Measurements from ENCODE around the gene SLAMF6.
"Not testable (repeated sequence)": the region's sequence is repeated elsewhere in the genome, so short reads cannot be mapped to it uniquely, and the experiment has no call there.

The SLAMF6 gene

GRCh38 chr1:160541622-160542302, 18.7 kb upstream of the SLAMF6 start:
- DNase-seq: no peak

- DNase-seq: no peak
Measured at GRCh38 chr1:160540859-160541233, 17.8 kb upstream of the SLAMF6 start.

- DNase-seq: peak; percentile 5 to 95
Measured at GRCh38 chr1:160539990-160540858, 17.2 kb upstream of the SLAMF6 start.

- no peak for DNase-seq
Measured at GRCh38 chr1:160539684-160539989, 16.6 kb upstream of the SLAMF6 start.

GRCh38 chr1:160538985-160539651, 16.1 kb upstream of the SLAMF6 start:
- DNase-seq: no peak

GRCh38 chr1:160537714-160538665, 14.9 kb upstream of the SLAMF6 start:
- DNase-seq: no peak

GRCh38 chr1:160534823-160535605, 12.0 kb upstream of the SLAMF6 start:
- DNase-seq: no peak

- not testable (repeated sequence) for DNase-seq
Measured at GRCh38 chr1:160532557-160532813, 9.4 kb upstream of the SLAMF6 start.

GRCh38 chr1:160531809-160532556, 8.9 kb upstream of the SLAMF6 start:
- not testable (repeated sequence) for DNase-seq

- DNase-seq: not testable (repeated sequence)
Measured at GRCh38 chr1:160529401-160529952, 6.4 kb upstream of the SLAMF6 start.

- not testable (repeated sequence) for DNase-seq
Measured at GRCh38 chr1:160523789-160524188, 734 bp upstream of the SLAMF6 start.

GRCh38 chr1:160522136-160522535, 919 bp downstream of the SLAMF6 start:
- DNase-seq: no peak

- DNase-seq: no peak
Measured at GRCh38 chr1:160521554-160521953, 1.5 kb downstream of the SLAMF6 start.

GRCh38 chr1:160520999-160521398, 2.1 kb downstream of the SLAMF6 start:
- DNase-seq: no peak

GRCh38 chr1:160520582-160520981, 2.5 kb downstream of the SLAMF6 start:
- DNase-seq: no peak

- no peak for DNase-seq
Measured at GRCh38 chr1:160519642-160520435, 3.2 kb downstream of the SLAMF6 start.

- not testable (repeated sequence) for DNase-seq
Measured at GRCh38 chr1:160517519-160517918, 5.5 kb downstream of the SLAMF6 start.

GRCh38 chr1:160515908-160516307, 7.1 kb downstream of the SLAMF6 start:
- DNase-seq: not testable (repeated sequence)

- DNase-seq: no peak
Measured at GRCh38 chr1:160504651-160505050, 18.4 kb downstream of the SLAMF6 start.

GRCh38 chr1:160503087-160503486, 20.0 kb downstream of the SLAMF6 start:
- no peak for DNase-seq

Measured in bone marrow (tissue), 2 donors.